Fibroblast of pulmonary artery (primary cell): ENCODE results near the gene PTPN4.

Source experiments
- DNase-seq: peaks from one replicate; pipeline ENCODE4 v3.0.0-alpha.2; 2010; ENCODE audit warnings: low read depth
- H3K4me3 ChIP-seq: replicated peaks from 2 replicates; pipeline ENCODE4 v1.5.1; 2011; ENCODE audit warnings: low read depth, mild to moderate bottlenecking, control low read depth, low read length, moderate library complexity
- CTCF ChIP-seq: IDR thresholded peaks from 2 replicates; pipeline ENCODE4 v1.5.1; 2011; ENCODE audit warnings: mild to moderate bottlenecking, control low read depth, low read length, inconsistent platforms; ENCODE audit errors: missing control alignments

Gene PTPN4

GRCh38 chr2:120007851-120008250 is 248.1 kb downstream of the PTPN4 start:
- no peak for DNase-seq
- TF ChIP-seq CTCF = no peak

GRCh38 chr2:120012363-120012762 is 252.6 kb downstream of the PTPN4 start:
- H3K4me3 ChIP-seq = peak overlapping the region; percentile 77
- no peak for DNase-seq
- TF ChIP-seq CTCF = no peak

More at GRCh38 chr2:120007851-120008250, 248.1 kb downstream of the PTPN4 start:
- H3K4me3 ChIP-seq = no peak overlapping the region

GRCh38 chr2:120012771-120013596 is 253.3 kb downstream of the PTPN4 start, which contains the start of gene EPB41L5:
TSS of gene EPB41L5 (plus strand) at chr2:120013077. CDS start at chr2:120019085, 6,008 bp downstream.
- TF ChIP-seq CTCF = no peak
- H3K4me3 ChIP-seq = peak within 1 kb of the TSS; percentile 77
- DNase-seq = peak; percentile 94

GRCh38 chr2:120013597-120014223 is 254.0 kb downstream of the PTPN4 start:
- no peak for TF ChIP-seq CTCF
- H3K4me3 ChIP-seq = peak overlapping the region; percentile 77
- DNase-seq = no peak

- TF ChIP-seq CTCF = no peak
- DNase-seq = no peak
- peak overlapping the region; percentile 77 for H3K4me3 ChIP-seq
Measured at GRCh38 chr2:120014226-120014980, 254.7 kb downstream of the PTPN4 start.

- DNase-seq = no peak
- H3K4me3 ChIP-seq = no peak overlapping the region
- no peak for TF ChIP-seq CTCF
Measured at GRCh38 chr2:120016800-120017199, 257.1 kb downstream of the PTPN4 start.
